DMS53 (cell line): ENCODE results near the gene TIGAR.

Source experiments
- DNase-seq: peaks from one replicate; lab custom pipeline; 2025; lab: John Stamatoyannopoulos, UW

TIGAR gene

GRCh38 chr12:4378772-4379171 lies 57.8 kb downstream of the TIGAR start:
- DNase-seq: no peak

- DNase-seq: peak; percentile 74
Observed at GRCh38 chr12:4379405-4379804, 58.4 kb downstream of the TIGAR start, which contains the start of gene FGF23. Gene FGF23, minus strand, starts transcription at chr12:4379712. Its CDS starts 130 bp downstream, at chr12:4379582.

- no peak for DNase-seq
Observed at GRCh38 chr12:4380332-4380731, 59.3 kb downstream of the TIGAR start.

- peak; percentile 95 for DNase-seq
Observed at GRCh38 chr12:4383304-4383865, 62.4 kb downstream of the TIGAR start.

- DNase-seq: no peak
Observed at GRCh38 chr12:4386801-4387200, 65.8 kb downstream of the TIGAR start.

GRCh38 chr12:4387607-4388006 lies 66.6 kb downstream of the TIGAR start:
- DNase-seq: no peak

GRCh38 chr12:4388032-4388431 lies 67.0 kb downstream of the TIGAR start:
- peak; percentile 88 for DNase-seq

- no peak for DNase-seq
Observed at GRCh38 chr12:4388662-4389061, 67.6 kb downstream of the TIGAR start.

- no peak for DNase-seq
Observed at GRCh38 chr12:4392223-4392742, 71.3 kb downstream of the TIGAR start.

- no peak for DNase-seq
Observed at GRCh38 chr12:4393211-4393610, 72.2 kb downstream of the TIGAR start.

GRCh38 chr12:4395818-4396217 lies 74.8 kb downstream of the TIGAR start:
- DNase-seq: no peak

GRCh38 chr12:4401117-4401516 lies 80.1 kb downstream of the TIGAR start:
- DNase-seq: no peak

- no peak for DNase-seq
Observed at GRCh38 chr12:4402996-4403395, 82.0 kb downstream of the TIGAR start.
